Amniotic epithelial cell (primary cell): ENCODE measurements around the gene NCOA4.
"Not testable (repeated sequence)": the region's sequence is repeated elsewhere in the genome, so short reads cannot be mapped to it uniquely, and the experiment has no call there.

Experiments used
- DNase-seq: peaks from one replicate; pipeline ENCODE4 v3.0.0-alpha.2; 2010; ENCODE audit warnings: low read depth

Gene NCOA4

GRCh38 chr10:45983538-45984186 is 46.8 kb downstream of the NCOA4 start:
- peak; percentile 75 for DNase-seq

GRCh38 chr10:45981367-45981766 is 49.1 kb downstream of the NCOA4 start:
- not testable (repeated sequence) for DNase-seq

GRCh38 chr10:45978554-45978953 is 51.9 kb downstream of the NCOA4 start:
- not testable (repeated sequence) for DNase-seq

- DNase-seq = peak; percentile 17
These were observed 56.4 kb downstream of the NCOA4 start for GRCh38 chr10:45974041-45974440.

GRCh38 chr10:45972813-45973169 is 57.6 kb downstream of the NCOA4 start:
- DNase-seq = peak; percentile 26

- peak; percentile 83 for DNase-seq
These were observed 58.2 kb downstream of the NCOA4 start, which contains the start of gene TIMM23 for GRCh38 chr10:45972106-45972812. Gene TIMM23 (plus strand): TSS chr10:45972489. CDS start chr10:45972625, 136 bp downstream.

- peak; percentile 1 for DNase-seq
These were observed 58.7 kb downstream of the NCOA4 start for GRCh38 chr10:45971742-45972105.

- not testable (repeated sequence) for DNase-seq
These were observed 59.4 kb downstream of the NCOA4 start for GRCh38 chr10:45971019-45971418.

GRCh38 chr10:45962686-45963452 is 67.6 kb downstream of the NCOA4 start:
- DNase-seq = not testable (repeated sequence)

- DNase-seq = not testable (repeated sequence)
These were observed 72.5 kb downstream of the NCOA4 start for GRCh38 chr10:45957928-45958327.

- DNase-seq = not testable (repeated sequence)
These were observed 73.8 kb downstream of the NCOA4 start for GRCh38 chr10:45956634-45957033.
